GM19397 (cell line): Measurements from ENCODE around the gene ASXL1.

Source experiments
- ATAC-seq: cut with Tn5 transposase; IDR thresholded peaks from one replicate; pipeline ENCODE4 v1.9.1; 2021; ENCODE audit warnings: mild to moderate bottlenecking, moderate library complexity; ENCODE audit not compliant: unreplicated experiment

ASXL1 gene

DNA sequence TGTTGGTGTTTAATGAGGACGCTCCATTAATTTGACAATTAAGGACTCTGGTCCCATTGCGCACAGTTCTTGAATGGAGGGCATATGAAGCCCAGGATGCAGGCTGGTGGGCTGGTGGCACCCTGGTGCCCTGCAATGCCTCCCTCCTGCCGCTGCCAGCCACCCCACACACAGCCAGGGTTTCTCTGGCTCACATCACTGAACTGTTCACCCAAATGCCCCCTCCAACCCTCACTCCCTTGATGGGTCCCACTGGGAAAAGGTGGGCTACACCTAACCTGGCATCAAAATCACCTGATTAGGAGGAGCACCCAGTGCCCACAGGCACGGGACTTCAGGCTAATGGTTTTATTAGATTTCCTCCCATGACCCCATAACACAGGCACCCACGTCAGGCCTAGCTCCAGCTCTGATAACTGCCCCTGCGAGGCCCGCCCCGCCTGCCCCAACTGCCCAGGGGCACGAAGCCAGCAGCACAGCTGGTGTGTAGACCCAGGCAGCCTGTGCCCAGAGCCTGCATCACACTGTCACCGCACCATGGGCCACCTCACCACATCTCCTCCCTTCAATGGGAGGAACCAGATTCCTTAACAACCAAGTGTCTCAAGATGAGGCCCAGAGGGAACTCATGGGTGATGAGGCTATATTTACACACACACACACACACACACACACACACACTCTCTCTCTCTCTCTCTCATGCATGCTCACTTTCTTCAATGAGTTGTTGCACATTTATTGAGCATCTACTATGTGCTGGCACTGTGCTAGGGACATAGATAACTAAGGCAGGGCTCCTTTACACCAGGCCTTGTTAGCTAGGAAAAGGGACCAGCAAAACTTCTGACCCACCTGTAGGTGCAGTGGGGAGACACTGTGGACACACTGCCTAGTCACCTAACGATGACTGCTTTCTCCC, 119.7 kb downstream of the ASXL1 start:
- ATAC-seq: no peak

DNA sequence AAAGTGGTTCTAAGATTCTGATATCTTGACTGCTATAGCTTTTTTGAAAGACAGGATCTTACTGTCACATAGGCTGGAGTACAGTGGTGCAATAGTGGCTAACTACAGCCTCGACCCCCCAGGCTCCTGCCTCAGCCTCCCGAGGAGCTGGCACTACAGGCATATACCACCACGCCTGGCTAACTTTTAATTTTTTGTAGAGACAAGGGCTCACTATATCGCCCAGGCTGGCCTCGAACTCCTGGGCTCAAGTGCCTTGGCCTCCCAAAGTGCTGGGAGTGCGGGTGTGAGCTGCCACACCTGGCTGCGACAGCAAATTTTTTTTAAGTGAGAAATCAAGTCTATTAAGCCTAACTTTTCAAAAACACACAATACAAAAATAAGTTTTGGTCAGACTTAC, 120.4 kb downstream of the ASXL1 start:
- no peak for ATAC-seq

DNA sequence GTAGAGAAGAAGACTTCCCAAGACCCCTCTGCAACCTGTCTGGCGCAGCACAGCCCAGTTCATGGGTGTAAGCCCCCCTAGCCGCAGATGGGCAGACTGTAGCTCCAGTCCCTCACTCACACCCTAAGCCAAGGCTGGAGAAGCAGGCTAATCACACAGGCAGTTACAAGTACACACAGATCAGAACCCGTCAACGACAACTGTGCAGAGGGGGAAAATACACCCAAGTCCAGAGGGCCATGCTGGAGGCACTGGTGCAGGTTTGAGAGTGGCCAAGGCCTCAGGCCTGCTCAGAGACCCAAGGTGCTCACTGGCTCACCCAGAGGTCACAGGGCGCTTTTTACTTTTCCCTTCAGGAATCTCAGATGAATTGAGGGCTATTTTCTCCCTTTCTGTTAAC, 120.9 kb downstream of the ASXL1 start:
- no peak for ATAC-seq

DNA sequence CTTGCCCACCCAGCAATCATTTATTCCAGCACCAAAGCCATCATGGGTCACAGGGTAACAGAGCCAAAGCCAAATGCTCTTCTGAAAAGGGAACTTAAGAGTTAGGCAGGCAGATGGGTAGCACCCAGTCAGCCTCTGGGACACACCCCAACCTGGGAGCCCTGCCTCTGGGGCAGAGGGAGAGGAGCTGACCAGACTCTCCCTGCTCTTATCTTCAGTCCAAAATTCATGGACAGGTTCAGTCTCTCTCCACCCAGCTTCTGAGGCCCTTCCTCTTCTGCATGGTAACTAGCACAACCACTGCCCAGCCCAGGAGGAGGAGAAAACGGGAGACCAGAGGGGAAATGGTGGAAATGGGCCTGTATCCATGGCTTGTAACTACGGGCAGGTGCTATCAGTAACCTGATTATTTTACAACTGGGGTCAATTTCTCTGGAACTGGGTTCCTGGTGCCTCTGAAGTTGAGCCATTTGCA, 121.6 kb downstream of the ASXL1 start:
- no peak for ATAC-seq

DNA sequence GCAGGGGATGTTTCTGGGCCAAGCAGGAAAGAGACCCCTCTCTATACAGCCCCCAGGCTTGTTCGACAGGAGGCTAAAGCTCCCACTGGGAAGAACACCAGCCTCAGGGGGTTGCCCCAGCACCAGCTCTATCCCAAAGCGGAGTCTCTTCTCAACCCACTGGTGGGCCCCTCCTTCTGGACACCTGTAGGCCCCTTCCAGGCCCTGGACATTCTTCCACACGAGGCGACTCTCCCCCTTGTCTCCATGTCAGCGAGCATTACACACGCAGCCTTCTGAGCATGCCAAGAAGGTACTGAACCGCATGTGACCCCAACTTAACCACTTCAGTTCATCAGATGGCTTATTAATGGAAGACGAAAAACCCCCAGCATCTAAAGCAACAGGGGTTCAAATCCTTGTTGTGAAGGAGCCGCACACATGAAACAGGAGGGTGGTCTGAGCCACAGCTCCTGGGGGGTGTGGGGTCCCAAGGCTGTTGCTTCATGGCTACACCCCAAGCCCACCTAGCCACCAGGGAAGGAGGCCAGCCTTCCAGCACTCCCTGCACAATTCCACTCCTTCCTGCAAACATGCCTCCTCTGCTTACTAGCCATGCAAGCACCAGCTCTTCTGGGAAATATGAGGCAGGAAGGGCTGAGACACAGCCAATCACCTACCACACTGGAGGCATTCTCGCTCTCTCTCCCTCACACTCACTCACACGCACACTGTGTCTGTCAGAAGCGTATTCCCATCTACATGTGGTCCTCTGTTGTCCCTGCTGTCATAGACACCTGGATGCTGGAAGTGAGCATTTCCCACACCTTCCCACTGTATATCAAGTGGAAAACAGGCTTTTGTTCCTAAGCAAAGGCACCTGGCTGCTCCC, 122.5 kb downstream of the ASXL1 start:
- no peak for ATAC-seq

DNA sequence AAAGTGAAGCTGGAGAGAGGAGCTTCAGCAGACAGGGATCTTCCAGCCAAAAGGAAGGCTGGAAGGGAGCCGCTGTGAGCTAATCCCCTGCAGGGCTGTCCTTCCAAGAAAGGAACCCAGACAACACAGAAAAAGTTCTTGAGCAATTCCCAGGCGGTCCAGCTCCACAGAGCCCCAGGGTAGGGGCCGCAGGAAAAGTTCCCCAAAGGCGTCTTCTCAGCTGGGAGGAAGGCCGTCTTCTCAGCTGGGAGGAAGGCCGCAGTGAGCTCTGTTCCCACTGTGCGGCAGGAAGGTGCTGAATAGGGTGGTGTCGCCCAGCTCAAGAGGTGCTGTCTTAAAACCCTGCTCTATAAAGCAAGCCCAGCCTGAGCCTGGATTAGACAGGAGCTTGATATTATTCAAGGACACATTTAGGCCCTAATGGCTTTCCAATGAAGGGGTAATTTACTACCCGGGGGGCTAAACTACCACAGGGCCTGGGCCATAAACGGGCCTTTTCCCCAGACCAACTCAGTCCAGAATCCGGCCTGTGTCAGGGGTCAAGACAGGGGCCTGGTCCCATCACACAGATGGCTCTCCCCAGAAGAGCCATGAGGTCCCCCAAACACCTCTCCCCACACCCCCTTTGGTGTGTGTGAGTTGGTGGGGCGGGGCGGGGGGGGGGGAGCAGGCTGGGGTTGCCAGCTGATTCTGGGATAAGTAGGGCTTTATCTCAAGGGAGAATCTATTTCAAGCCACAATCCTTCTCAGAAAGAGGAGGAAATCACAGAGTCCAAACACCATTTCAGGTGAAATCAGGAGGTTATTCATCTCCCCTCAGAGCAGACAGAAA, 123.4 kb downstream of the ASXL1 start:
- ATAC-seq: no peak

DNA sequence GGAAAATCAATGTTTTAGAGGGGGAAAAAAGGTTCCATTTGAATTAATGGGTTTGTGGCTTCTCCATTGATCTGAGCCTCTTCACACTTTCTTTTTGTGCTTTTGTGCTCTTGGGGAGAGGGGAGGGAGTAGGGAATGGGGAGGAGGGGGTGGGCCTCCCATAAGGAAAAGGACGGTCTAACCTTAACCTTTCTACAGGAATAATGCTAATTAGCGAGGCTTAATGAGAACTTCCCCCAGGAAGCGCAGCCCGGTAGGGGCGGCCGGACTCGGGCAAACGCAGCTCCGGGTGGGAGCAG, 124.0 kb downstream of the ASXL1 start:
- no peak for ATAC-seq

DNA sequence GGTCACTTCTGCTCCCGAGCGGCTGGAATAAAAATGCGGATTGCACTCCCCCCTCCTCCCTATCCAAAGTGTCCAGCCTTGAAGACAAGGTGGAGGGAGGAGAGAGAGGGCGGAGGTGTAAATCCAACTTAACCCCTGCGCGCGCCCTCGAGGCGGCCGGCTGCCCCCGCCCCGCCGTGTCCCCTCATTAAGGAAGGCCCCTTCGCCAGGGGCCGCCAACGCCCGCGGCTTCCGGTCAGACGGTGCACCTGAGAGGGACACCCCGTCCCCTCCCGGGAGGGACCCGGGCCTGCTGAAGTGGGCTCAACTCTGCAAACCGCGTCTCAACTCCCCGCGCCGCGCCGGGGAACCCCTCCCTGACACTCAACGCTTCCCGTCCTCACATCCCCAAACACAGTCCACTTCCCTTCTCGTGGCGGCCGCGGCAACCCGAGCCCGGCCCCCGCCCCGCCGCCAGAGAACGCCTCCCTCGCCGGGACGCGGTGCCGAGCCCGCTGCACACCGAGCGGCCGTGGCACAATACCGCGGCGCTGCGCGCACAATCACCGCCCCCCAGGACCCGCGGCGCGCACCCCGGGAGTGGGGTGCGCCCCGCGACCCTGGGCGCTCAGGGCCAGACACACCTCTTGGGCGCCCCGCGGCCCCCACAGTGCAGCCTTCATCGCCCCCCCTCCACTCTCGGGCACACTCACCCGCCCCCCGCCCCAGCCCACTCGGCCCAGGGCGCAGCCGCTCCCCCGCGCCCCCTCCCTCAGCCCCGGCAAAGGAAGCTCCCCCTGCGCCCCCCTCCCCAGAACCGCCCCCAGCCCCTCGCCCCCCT, 124.5 kb downstream of the ASXL1 start:
- no peak for ATAC-seq

DNA sequence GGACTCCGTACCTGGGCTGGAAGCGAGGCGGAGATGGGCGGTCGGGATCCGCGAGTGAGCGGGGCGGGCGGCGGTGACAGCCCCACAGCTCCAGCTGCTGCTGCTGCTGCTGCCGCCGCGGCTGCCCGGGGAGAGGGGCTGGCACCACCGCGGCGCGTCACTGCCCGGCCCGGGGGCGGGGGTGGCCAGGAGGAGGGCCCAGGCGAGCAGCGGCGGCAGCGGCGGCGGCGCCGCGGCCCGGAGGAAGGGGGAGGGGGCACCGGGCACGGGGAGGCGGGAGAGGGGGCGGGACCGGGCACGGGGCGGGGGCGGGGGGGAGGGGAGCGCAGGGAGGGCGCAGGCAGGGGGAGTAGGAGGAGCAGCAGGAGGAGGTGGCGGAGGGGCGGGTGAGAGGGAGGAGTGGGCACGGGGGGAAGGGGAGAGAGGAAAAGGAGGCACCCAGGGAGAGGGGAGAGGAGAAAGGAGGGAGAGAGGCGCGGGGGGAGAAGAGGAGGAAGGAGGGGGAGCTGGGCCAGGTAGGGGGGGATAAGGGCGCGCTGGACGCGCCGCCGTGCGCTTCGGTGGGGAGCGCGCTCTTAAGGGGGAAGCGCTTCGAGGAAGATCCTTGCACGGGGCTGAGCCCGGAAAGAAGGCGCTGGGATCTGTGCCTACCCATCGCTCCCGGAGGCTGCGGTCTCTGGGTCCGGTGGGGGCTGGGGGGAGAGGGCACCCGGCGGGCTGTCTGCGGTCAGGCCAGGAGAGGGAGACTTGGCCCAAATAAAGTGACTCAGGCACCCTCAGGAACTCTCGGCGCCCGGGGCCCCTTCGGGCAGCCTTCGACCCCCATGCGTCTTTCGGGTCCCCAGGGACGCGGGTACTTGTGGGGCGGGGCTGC, 125.5 kb downstream of the ASXL1 start:
- ATAC-seq: no peak

DNA sequence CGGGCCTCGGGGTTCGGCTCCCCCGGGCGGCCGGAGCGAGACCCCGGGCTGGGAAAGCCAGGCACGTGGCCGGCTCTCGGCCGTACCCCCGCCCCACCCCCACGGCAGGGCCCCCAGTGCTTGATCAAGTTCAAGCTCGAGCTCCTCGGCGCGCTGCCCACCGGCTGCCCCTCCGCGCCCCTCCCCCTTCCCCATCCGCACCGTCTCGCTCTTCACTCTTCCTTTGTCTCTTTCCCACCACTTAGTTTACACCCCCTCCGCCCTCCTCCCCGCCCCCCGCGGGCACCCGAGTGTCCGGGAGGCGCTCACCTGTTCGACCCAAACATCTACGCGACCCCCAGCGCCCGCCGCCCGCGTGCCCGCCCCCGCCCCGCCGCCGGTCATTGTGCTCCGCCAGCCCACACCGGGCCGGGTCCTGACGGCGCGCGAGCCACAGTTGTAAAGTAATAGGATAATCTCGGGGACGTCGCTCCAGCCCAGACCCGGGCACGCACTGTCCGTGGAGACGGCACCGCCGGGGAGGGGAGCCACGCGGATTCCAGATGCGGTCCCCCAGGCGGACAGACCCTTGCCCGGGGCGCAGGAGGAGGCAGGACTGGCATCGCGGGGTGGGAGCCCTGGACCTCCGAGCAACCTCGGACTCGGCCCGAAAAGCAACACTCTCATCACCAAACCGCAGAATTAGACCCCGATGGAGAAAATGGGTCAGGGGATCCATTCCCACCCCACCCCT, 126.3 kb downstream of the ASXL1 start:
- no peak for ATAC-seq

DNA sequence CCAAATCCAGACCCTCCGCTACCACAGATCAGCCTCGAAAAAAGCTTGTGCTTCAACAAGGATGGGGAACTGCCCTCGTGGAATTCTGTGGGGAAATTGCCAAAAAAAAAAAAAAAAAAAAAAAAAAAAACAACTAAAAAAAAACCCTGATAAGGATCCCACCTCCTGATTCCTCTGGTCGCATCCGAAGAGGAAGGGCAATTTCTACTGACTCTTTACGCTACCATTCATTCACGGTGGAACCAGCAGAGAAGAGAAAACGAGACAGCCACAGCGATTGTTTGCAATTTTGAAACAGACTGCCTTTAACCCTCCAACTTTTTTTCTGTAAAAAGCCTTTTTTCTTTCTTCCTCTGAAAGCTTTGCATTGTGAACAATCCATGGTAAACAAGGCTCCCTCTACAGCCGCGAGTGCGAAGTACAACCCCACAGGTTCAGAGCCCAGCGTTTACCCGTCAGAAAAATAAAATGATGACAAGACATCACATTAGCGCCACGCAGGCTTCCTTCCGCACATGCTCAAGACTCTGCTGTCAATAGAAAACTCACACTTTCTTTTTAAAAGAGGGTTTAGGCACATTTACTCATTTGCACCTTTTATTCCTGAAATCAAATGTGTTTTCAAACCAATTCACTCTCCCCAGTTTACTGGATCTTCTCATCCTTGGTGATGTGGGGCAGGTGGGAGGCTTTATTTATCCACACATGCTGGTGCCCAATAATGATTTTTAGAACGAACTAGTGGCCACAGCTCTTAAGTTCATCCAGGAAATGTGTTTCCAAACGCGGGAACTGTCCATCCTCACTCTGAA, 127.0 kb downstream of the ASXL1 start:
- peak; percentile 53 for ATAC-seq

DNA sequence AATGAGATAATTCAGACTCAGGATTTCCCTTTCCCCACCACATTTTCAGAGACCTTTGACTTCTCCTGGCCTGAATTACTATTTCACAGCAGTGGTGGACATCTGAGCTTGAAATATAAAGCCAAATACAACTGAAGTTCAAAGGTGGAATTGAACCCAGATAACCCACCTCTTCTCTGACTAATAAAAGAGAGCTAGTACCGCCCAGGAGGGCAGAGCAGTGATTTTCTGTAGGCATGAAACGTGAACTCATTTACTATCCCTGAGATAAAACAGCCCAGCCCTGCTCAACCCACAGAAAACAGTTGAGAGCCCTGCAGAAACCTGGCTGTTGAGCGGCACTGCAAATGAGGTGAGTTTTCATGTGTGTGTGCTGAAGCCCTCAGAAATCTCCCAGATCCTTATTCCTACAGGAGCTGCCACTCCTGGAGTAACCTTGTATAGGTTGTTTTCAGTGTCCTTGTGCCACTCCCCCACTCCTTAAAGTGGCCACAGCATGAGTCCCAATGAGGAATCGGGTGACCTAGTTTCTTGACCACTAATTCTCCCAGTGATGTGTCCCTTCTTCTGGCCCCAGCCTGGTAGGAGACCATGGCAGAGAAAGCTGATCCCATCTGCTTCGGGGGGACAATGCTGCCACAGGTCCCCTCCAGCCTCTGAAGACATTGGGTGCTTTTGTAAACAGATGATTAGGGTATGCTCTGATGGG, 127.8 kb downstream of the ASXL1 start:
- ATAC-seq: no peak

DNA sequence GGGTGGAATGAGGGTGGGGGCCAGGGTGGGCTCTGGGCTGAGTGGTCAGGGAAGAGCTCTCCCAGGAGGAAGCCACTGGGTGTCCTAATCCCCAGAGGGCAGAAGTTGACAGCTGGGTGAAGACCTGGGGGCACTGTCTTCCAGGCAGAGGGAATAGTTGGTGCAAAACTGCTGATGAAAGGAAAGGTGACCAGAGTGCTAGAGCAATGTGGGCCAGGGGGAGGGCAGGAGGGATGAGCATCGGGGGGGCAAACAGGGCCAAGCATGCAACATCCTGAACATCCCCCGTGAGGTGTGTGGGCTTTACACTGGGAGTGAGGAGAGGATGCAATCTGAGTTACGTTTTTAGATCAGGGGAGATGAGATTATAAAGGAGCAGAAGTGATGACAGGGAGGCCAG, 129.2 kb downstream of the ASXL1 start:
- no peak for ATAC-seq

DNA sequence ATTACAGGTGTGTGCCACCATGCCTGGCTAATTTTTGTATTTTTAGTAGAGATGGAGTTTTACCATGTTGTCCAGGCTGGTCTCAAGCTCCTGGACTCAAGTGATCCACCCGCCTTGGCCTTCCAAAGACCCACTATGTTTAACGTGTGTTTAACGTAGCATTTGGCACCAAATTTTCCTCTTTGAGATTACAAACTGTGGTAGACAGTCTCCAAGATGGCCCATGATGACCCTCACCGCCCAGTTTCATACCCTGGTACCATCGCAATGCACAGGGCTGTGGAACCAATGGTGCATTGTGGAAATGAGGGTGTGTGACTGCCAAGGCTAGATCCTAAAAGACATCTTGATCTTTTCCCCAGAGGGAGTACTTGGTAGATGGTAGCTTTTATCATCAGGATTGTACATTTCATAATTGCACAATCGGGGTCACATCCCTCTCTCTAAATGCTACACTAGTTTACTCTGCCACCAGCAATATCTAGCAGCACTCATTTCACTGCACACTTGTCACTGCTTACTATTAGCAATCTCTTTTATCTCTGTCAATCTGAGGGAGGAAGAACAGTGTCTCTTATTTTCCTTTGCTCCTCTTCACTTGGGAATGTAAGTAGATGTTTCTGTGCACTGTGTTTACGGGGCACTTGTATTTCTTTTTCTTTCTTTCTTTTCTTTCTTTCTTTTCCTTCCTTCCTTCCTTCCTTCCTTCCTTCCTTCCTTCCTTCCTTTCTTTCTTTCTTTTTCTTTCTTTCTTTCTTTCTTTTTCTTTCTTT, 130.1 kb downstream of the ASXL1 start:
- no peak for ATAC-seq
